D721Med (cell line): ENCODE data around the gene MYL10.

ENCODE experiments used
- DNase-seq: peaks from one replicate; pipeline ENCODE4 v3.0.0; 2011; ENCODE audit warnings: low spot score; ENCODE audit not compliant: insufficient read length
- FAIRE-seq: peaks from 2 replicates; lab custom pipeline; 2011; peaks lifted over from hg19 to GRCh38; lab: Jason Lieb, UNC
- TF ChIP-seq, protein P1 (sequence below): IDR thresholded peaks from 2 replicates; pipeline ENCODE4 v1.5.1; 2012; ENCODE audit warnings: mild to moderate bottlenecking, control low read depth; ENCODE audit not compliant: insufficient read depth; ENCODE audit errors: missing control alignments

The MYL10 gene

DNA sequence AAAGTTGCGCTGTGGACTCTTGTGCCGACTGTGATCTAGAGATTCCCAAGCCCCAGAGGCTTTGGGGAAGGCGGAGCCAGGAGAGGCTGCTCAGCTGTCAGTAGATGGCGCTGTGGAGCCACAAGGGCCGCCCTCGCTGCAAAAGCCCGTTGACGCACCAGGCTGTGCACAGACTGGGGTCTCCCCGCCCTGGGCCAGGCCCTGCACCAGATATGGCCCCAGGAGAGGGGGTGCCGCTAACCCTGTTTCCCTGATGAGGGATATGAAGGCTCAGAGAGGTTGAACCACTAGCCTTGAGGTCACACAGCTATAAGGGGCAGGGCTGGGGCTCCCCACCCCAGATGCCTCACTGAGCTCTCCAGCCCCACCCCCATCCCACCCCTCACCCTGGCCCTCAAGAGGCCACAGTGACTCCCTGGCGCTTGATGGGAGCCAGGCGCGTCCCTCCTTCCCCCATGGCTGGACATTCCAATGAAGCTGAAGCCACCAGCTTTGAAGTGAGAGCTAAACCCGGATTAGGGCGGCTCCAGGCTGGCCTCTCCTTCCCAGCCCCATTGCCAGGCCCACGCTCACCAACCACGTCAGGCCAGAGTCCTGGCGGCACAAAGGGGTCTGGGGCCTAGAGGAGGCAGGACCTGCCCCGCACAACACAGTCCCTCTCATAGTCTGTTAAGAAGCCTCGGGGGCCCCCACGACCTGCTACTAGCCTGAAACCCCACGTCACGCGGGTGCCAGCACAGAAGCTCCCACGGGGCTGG, 26.4 kb downstream of the MYL10 start:
- no peak for DNase-seq
- TF ChIP-seq, protein P1, sequence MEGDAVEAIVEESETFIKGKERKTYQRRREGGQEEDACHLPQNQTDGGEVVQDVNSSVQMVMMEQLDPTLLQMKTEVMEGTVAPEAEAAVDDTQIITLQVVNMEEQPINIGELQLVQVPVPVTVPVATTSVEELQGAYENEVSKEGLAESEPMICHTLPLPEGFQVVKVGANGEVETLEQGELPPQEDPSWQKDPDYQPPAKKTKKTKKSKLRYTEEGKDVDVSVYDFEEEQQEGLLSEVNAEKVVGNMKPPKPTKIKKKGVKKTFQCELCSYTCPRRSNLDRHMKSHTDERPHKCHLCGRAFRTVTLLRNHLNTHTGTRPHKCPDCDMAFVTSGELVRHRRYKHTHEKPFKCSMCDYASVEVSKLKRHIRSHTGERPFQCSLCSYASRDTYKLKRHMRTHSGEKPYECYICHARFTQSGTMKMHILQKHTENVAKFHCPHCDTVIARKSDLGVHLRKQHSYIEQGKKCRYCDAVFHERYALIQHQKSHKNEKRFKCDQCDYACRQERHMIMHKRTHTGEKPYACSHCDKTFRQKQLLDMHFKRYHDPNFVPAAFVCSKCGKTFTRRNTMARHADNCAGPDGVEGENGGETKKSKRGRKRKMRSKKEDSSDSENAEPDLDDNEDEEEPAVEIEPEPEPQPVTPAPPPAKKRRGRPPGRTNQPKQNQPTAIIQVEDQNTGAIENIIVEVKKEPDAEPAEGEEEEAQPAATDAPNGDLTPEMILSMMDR, result peak; percentile 89
- no peak for FAIRE-seq

DNA sequence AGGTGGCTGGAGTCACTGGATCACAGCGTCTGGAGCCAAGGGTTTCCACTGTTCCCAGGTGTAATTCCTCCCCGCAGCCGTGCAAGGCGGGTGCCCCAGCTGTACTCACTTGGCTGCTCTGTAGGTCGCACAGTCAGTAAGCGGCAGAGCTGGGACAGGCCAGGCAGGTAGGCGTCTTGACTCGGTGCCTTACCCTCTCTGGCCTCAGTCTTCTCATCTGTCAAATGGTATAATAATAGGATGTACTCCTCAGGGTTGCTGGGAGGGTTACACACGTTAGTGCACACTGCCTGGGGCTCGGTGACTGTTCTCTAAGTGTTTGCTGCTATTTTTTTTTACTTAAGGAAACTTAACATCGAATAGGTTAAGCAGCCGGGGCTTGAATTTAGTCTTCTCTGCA, 27.0 kb downstream of the MYL10 start:
- TF ChIP-seq, protein P1, result no peak
- DNase-seq (no peak), FAIRE-seq (no peak)

DNA sequence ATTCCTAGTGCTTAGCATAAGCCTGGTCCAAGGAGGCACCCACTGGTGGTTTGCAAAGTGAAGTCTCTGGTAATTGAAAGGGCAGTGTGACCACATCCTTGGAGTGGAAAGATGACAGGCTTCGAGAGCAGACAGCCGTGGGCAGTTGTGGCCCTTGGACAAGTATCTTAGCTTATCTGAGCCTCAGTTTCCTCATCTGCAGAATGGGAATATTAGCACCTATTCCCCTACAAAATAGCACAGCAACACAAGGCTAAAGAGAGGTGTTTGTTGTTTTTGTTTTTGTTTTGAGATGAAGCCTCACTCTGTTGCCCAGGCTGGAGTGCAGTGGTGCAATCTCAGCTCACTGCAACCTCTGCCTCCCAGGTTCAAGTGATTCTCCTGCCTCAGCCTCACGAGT, 29.3 kb downstream of the MYL10 start:
- DNase-seq (no peak), FAIRE-seq (no peak)
- TF ChIP-seq, protein P1, result no peak

DNA sequence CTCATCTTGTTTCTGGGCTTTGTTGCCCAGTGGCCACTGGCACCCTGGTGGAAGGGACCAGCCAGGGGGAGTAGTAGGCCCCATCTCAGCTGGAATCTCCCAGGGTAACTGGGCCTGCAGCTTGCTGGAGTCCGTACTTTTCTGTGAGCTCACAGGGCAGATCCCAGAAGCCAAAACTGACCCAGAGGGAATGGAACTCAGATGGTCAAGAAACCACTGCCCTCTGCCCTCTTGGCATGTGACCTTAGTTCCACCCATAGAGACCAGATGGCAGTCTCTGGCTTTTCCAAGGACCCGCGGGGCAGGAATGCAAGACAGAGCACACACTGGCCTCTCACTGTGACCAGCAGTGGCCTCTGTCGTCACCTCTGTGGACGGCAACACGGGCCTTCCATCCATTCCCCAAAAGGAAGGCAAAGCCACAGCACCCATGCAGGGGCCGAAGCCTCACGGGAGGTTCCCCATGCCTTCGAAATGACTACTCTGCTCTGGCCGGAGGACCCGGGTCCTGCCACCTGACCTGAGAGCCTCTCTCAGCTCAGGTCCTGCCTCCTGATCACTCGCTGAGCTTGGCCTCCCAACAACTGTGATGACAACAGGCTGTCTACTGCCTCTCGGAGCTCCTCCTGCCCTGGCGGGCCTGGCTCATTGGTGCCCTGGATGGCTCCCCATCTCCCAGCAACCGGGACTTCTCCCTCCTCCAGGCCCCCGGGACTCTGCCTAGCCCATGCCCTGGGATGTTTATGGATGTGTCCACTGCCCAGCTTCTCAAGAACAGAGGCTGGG, 29.9 kb downstream of the MYL10 start:
- TF ChIP-seq, protein P1, result no peak
- FAIRE-seq (no peak), DNase-seq (no peak)

DNA sequence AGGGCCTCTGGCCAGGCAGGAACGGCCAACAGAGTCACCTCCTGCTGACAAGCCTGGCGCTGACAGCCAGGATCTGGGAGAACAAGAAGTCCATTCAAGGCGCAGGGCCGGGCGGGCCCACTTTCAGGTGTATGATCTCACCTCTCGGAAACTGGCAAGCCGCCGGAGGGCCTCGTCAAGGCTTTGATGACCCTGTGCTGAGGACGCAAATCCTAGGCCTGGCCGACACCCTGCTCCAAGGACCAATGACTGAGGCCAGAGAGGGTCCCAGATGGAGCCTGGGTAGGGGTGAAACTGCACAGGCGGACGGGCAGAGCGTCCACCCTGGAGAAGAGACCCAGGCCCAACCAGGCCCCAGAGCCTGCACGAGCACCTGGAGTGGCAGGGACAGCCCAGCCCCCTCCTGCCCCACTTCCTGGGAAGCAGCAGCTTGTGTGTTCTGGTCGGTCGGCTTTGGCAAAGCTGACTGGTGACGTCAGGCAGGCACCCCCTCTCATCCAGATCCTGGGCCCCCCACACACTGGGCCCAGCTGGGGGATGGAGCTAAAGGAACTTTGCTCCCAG, 30.6 kb downstream of the MYL10 start:
- FAIRE-seq, result no peak
- no peak for DNase-seq
- TF ChIP-seq, protein P1, result no peak

DNA sequence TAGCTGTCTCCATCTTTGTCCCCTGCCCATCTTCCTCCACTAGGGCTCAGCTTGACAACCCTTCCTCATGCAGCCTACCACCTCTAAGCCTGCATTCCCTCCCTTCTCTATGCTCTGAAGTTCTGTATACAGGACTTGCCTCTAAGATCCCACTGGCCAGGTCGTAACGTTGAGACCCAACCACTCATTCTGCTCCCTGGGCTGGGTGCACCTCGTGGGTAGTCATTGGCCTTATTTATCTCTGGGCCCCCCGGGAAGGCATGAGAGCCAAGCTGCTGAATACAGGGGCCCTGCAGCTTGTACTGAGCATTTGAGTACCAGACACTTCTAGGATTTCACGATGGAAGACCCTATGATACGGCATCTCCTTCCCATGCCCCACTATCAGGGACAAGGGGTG, 31.2 kb downstream of the MYL10 start:
- TF ChIP-seq, protein P1, result no peak
- no peak for DNase-seq
- FAIRE-seq, result no peak
